Suppressor macrophage treated with lipopolysaccharide for 4 hours (primary cell): ENCODE results near the gene UCKL1.
"Not testable (repeated sequence)": the region's sequence is repeated elsewhere in the genome, so short reads cannot be mapped to it uniquely, and the experiment has no call there.

Experiments used
- DNase-seq: peaks from one replicate; pipeline ENCODE4 v3.0.0-alpha.2; 2020

UCKL1 gene

GRCh38 chr20:63972312-63973159 is 16.3 kb upstream of the UCKL1 start:
- no peak for DNase-seq

- DNase-seq = not testable (repeated sequence)
These were observed 15.7 kb upstream of the UCKL1 start for GRCh38 chr20:63971960-63972311.

GRCh38 chr20:63970714-63971431 is 14.7 kb upstream of the UCKL1 start:
- DNase-seq = no peak

GRCh38 chr20:63969838-63970713 is 13.9 kb upstream of the UCKL1 start, which contains the start of gene ZNF512B:
Gene ZNF512B, minus strand, starts transcription at chr20:63969930. Its CDS starts 1,980 bp downstream, at chr20:63967950.
- peak; percentile 43 for DNase-seq

- DNase-seq = no peak
These were observed 12.9 kb upstream of the UCKL1 start for GRCh38 chr20:63968928-63969760.

- no peak for DNase-seq
These were observed 12.1 kb upstream of the UCKL1 start for GRCh38 chr20:63968136-63968927.

GRCh38 chr20:63967330-63968135 is 11.3 kb upstream of the UCKL1 start:
- no peak for DNase-seq

GRCh38 chr20:63966944-63967322 is 10.7 kb upstream of the UCKL1 start:
- no peak for DNase-seq

GRCh38 chr20:63966172-63966943 is 10.1 kb upstream of the UCKL1 start:
- no peak for DNase-seq

- no peak for DNase-seq
These were observed 8.2 kb upstream of the UCKL1 start for GRCh38 chr20:63964412-63964811.

- DNase-seq = no peak
These were observed 7.6 kb upstream of the UCKL1 start for GRCh38 chr20:63963784-63964301.

GRCh38 chr20:63963348-63963741 is 7.1 kb upstream of the UCKL1 start:
- DNase-seq = no peak

- DNase-seq = no peak
These were observed 6.5 kb upstream of the UCKL1 start for GRCh38 chr20:63962426-63963347.

- DNase-seq = no peak
These were observed 5.6 kb upstream of the UCKL1 start for GRCh38 chr20:63961664-63962425.

GRCh38 chr20:63960654-63961621 is 4.7 kb upstream of the UCKL1 start:
- not testable (repeated sequence) for DNase-seq

- DNase-seq = no peak
These were observed 3.5 kb upstream of the UCKL1 start for GRCh38 chr20:63959699-63960075.
